Retinal pigment epithelial cell (primary cell): ENCODE data around the gene TCP10L.
A peak's percentile ranks its signal among the peaks of the same experiment; 100 is the strongest.
"Not testable (repeated sequence)": the region's sequence is repeated elsewhere in the genome, so short reads cannot be mapped to it uniquely, and the experiment has no call there.

Source experiments
- DNase-seq: peaks from one replicate; pipeline ENCODE4 v3.0.0-alpha.2; 2010; ENCODE audit warnings: low read depth
- H3K4me3 ChIP-seq: 2 replicates; pipeline ENCODE4 v1.5.1; 2011; ENCODE audit warnings: mild to moderate bottlenecking, low read length, control low read depth, moderate library complexity
- CTCF ChIP-seq: conservative IDR thresholded peaks from 2 replicates; pipeline ENCODE4 v1.5.1; 2011; ENCODE audit warnings: low read depth, low read length, control low read depth, inconsistent platforms

The TCP10L gene

DNA sequence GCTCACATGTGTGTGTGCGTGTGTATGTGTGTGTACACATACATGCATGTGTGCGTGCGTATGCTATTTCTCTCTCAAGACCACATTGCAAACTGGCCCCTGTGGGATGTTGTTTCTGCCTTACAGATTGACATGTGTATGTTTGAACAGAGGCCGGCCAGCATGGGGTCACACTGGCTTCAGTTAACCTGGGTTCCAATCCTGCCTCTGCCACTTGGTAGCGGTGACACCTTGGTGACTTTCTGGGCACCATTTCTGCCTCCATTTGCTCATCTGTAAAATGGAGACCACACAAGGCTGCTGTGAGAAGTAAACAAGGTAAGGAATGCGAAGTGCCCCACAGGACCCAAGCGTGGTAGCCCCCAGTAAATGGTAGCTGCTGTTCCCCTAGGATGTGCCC lies 51.7 kb downstream of the TCP10L start:
- no peak overlapping the region for H3K4me3 ChIP-seq
- no peak for DNase-seq
- no peak for TF ChIP-seq CTCF

GRCh38 chr21:32533053-32533452 lies 52.3 kb downstream of the TCP10L start:
- no peak for DNase-seq
- H3K4me3 ChIP-seq: no peak overlapping the region
- TF ChIP-seq CTCF: no peak

GRCh38 chr21:32532636-32533035 lies 52.7 kb downstream of the TCP10L start:
- no peak for DNase-seq
- TF ChIP-seq CTCF: no peak
- H3K4me3 ChIP-seq: no peak overlapping the region

DNA sequence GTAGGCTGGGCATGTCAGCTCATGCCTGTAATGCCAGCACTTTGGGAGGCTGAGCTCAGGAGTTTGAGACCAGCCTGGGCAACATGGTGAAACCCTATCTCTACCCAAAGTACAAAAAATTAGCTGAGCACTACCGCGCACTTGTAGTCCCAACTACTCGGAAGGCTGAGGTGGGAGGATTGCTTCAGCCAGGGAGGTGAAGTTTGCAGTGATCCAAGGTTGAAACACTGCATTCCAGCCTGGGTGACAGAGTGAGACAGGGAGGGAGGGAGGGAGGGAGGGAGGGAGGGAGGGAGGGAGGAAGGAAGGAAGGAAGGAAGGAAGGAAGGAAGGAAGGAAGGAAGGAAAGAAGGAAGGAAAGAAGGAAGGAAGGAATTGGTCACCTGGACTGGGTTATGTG lies 53.8 kb downstream of the TCP10L start:
- DNase-seq: not testable (repeated sequence)

GRCh38 chr21:32530809-32531208 lies 54.5 kb downstream of the TCP10L start:
- not testable (repeated sequence) for H3K4me3 ChIP-seq, DNase-seq

More for the DNA sequence above, 53.8 kb downstream of the TCP10L start:
- H3K4me3 ChIP-seq: not testable (repeated sequence)

- H3K4me3 ChIP-seq: no peak overlapping the region
- TF ChIP-seq CTCF: no peak
- no peak for DNase-seq
Observed at GRCh38 chr21:32529679-32530078, 55.6 kb downstream of the TCP10L start.

GRCh38 chr21:32525282-32525681 lies 60.0 kb downstream of the TCP10L start:
- no peak overlapping the region for H3K4me3 ChIP-seq
- TF ChIP-seq CTCF: no peak
- DNase-seq: no peak

DNA sequence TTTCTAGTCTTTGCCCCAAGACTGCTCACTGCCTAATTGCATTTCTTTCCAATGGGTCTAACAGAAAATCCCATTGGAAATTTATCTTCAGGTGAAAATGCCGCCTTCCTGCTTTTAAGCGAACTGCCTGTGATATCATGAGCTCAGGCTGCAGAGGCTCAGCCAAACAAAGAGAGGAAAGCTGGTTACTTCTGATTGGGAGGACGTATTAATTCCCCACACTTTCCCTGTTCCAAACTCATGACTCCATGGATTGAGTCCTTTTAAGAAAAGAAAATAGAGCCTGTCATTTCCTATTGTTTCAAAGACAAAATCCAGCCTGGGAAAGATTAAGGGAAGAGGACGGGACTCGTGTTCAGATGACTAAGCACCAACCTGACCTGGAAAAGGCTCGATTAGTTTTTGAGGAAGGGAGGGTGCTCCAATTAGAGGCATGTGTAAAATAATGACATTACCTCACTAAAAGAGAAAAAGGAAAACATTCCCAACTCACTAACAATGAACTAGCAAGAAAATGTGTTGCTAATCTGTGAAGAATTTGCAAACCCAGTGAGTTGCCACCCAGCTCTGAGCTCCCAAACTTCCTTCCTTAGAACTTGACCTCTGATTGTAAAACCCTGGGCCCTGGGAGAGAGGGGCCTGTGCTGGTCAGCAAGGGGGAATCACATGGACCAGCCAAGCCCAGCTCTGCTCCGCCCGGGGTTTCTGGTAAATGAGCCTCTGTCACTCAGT lies 61.2 kb downstream of the TCP10L start:
- DNase-seq: peak; percentile 99
- TF ChIP-seq CTCF: no peak
- no peak overlapping the region for H3K4me3 ChIP-seq
